Glutamatergic neuron (in vitro differentiated cells): ENCODE data around the gene YTHDF2. TPM values are rescaled to one million over a fixed set of nuclear protein-coding genes. Genes with fewer than 3 reads are reported as not detected.

Source experiments
- DNase-seq: peaks from one replicate; pipeline ENCODE4 v3.0.0; 2022
- H3K27ac Mint-ChIP-seq: one replicate; pipeline ENCODE4 v1.8.0; 2020; ENCODE audit warnings: mild to moderate bottlenecking, mixed read lengths, inconsistent platforms; ENCODE audit not compliant: unreplicated experiment
- H3K27me3 Mint-ChIP-seq: one replicate; pipeline ENCODE4 v1.8.0; 2020; ENCODE audit warnings: mild to moderate bottlenecking, moderate library complexity, mixed read lengths, inconsistent platforms; ENCODE audit not compliant: unreplicated experiment
- H3K36me3 Mint-ChIP-seq: one replicate; pipeline ENCODE4 v1.8.0; 2020; ENCODE audit warnings: mild to moderate bottlenecking, mixed read lengths, inconsistent platforms; ENCODE audit not compliant: unreplicated experiment
- H3K4me1 Mint-ChIP-seq: one replicate; pipeline ENCODE4 v1.8.0; 2020; ENCODE audit warnings: mild to moderate bottlenecking, low read depth, mixed read lengths, inconsistent platforms; ENCODE audit not compliant: unreplicated experiment
- H3K4me3 Mint-ChIP-seq: one replicate; pipeline ENCODE4 v1.8.0; 2020; ENCODE audit warnings: mild to moderate bottlenecking, mixed read lengths, inconsistent platforms; ENCODE audit not compliant: unreplicated experiment
- H3K9me3 Mint-ChIP-seq: one replicate; pipeline ENCODE4 v1.8.0; 2020; ENCODE audit warnings: mild to moderate bottlenecking, moderate library complexity, mixed read lengths, inconsistent platforms; ENCODE audit not compliant: unreplicated experiment
- total RNA-seq: library from RNA; stranded (reverse); fragmentation: NEBNext Ultra II Directional; extraction: Animal tissue kit (Norgen Biotek cat#: 25700); gene quantifications from one replicate; pipeline ENCODE4 v1.2.1, GENCODE V29; 2021; ENCODE audit not compliant: unreplicated experiment
- TF ChIP-seq, protein P1 (sequence below): fragments of 200-600 bp; sonication (generic); IDR thresholded peaks from one replicate; pipeline ENCODE4 v1.5.0; 2021; ENCODE audit not compliant: partially characterized antibody, unreplicated experiment

Gene YTHDF2
- total RNA-seq, 1 donor from 2014 or later = 130 TPM

DNA sequence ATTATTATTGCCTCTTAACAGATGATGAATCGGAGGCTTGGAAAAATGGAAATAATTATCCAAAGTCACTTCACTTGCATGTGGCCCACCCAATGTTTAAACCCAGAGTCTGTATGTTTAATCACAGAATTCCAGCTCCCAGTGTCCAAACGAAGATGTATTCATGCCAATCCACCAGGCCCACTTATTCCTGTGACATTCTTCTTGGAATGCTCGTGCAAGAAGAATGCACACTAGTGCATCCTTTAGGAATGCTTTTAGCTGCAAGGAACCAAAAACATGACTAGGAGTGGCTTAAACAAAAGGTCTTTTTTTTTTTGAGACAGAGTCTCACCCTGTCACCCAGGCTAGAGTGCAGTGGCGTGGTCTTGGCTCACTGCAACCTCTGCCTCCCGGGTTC, 66.3 kb downstream of the YTHDF2 start:
- H3K27ac Mint-ChIP-seq = no peak overlapping the region
- no peaks in the 10 kb centered on the region for H3K36me3 Mint-ChIP-seq
- TF ChIP-seq, protein P1, sequence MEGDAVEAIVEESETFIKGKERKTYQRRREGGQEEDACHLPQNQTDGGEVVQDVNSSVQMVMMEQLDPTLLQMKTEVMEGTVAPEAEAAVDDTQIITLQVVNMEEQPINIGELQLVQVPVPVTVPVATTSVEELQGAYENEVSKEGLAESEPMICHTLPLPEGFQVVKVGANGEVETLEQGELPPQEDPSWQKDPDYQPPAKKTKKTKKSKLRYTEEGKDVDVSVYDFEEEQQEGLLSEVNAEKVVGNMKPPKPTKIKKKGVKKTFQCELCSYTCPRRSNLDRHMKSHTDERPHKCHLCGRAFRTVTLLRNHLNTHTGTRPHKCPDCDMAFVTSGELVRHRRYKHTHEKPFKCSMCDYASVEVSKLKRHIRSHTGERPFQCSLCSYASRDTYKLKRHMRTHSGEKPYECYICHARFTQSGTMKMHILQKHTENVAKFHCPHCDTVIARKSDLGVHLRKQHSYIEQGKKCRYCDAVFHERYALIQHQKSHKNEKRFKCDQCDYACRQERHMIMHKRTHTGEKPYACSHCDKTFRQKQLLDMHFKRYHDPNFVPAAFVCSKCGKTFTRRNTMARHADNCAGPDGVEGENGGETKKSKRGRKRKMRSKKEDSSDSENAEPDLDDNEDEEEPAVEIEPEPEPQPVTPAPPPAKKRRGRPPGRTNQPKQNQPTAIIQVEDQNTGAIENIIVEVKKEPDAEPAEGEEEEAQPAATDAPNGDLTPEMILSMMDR = no peak
- no peak overlapping the region for H3K4me3 Mint-ChIP-seq
- no peak for DNase-seq
- peaks cover 2% of the 10 kb centered on the region for H3K9me3 Mint-ChIP-seq
- peaks cover 7% of the 10 kb centered on the region for H3K4me1 Mint-ChIP-seq
- peaks cover 5% of the 10 kb centered on the region for H3K27me3 Mint-ChIP-seq

DNA sequence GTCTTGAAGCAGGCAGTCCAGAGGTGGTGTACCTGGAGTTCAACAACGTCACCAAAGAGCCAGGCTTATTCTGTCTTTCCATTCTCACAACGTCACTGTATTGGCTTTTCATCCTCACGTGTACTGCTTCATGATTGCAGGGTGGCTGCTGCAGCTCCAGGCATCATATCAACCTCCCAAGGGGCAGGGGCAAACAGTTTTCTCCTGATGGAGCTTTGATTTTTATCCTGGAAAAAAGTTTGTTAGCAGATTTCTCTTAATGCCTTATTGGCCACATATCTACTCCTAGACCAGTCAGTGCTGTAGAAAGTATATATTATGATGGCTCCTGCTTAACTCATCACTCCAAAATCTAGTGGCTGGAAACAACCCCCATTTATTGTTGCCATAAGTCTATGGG, 66.9 kb downstream of the YTHDF2 start:
- H3K4me3 Mint-ChIP-seq = no peak overlapping the region
- DNase-seq = no peak
- H3K4me1 Mint-ChIP-seq = peaks cover 5% of the 10 kb centered on the region
- H3K36me3 Mint-ChIP-seq = no peaks in the 10 kb centered on the region
- TF ChIP-seq, protein P1 = no peak
- H3K27ac Mint-ChIP-seq = no peak overlapping the region
- H3K27me3 Mint-ChIP-seq = peaks cover 5% of the 10 kb centered on the region
- H3K9me3 Mint-ChIP-seq = peaks cover 2% of the 10 kb centered on the region

DNA sequence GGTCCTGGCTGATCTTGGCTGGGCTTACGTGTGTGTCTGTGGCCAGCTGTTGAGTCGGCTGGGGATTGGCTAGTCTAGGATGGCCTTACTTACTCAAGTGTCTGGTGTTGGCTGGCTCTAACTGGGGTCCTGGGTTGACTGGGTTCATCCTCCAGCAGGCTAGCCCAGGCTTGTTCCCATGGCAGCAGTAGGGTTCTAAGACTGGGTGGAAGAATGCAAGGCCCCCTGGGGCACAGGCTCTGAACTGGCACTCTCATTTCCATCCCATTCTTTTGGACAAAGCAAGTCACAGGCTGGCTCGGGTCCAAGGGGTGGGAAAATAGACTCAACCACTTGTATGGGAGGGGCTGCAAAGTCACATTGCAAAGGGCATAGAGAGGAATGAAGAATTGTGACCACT, 67.3 kb downstream of the YTHDF2 start:
- DNase-seq = no peak
- peaks cover 2% of the 10 kb centered on the region for H3K9me3 Mint-ChIP-seq
- TF ChIP-seq, protein P1 = no peak
- no peak overlapping the region for H3K27ac Mint-ChIP-seq
- no peak overlapping the region for H3K4me3 Mint-ChIP-seq
- H3K4me1 Mint-ChIP-seq = peaks cover 2% of the 10 kb centered on the region
- no peaks in the 10 kb centered on the region for H3K36me3 Mint-ChIP-seq
- peaks cover 5% of the 10 kb centered on the region for H3K27me3 Mint-ChIP-seq

DNA sequence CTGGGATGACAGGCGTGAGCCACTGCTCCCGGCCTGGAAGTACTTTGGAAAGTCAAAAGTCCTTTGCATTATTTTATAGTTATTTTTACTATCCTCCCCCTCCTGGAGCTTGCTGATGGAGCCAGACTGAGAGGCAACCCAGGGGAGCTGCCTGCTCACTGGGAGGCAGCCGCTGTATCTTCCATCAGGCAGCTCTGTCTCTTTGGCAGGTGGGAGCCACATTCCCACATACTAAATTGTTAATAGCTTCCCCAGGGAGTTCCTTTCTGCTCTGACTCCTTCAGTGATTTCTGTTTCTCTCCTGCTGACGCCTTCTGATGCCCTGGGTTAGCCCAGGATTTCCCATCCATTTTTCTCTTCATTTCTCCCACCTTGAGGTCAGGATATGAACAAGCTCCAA, 70.3 kb downstream of the YTHDF2 start:
- Mint-ChIP-seq H3K36me3 (no peaks in the 10 kb centered on the region), H3K27ac (no peak overlapping the region), H3K4me3 (no peak overlapping the region)

DNA sequence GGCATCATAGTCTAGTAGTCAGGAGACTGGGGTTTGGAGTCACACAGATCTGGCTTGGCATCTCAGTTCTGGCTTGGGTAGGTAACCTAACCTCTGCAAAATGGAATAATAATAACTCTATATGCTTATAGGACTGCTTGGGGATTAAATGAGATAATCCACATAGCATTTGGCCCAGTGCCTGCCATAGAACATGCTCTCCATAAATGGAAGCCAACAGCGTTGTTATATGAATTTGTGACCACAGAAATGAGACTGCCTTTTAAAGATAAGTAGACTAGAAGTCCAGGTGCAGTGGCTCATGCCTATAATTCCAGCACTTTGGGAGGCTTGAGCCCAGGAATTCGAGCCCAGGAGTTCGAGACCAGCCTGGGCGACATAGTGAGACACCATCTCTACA, 71.2 kb downstream of the YTHDF2 start:
- no peak overlapping the region for H3K4me3 Mint-ChIP-seq
- H3K27ac Mint-ChIP-seq = no peak overlapping the region
- H3K36me3 Mint-ChIP-seq = no peaks in the 10 kb centered on the region
- peaks cover 2% of the 10 kb centered on the region for H3K4me1 Mint-ChIP-seq
- no peak for DNase-seq
- H3K9me3 Mint-ChIP-seq = peaks cover 2% of the 10 kb centered on the region
- TF ChIP-seq, protein P1 = no peak
- peaks cover 15% of the 10 kb centered on the region for H3K27me3 Mint-ChIP-seq

More for the DNA sequence above, 70.3 kb downstream of the YTHDF2 start:
- DNase-seq = no peak
- TF ChIP-seq, protein P1 = no peak
- peaks cover 2% of the 10 kb centered on the region for H3K4me1 Mint-ChIP-seq
- H3K9me3 Mint-ChIP-seq = peaks cover 2% of the 10 kb centered on the region
- H3K27me3 Mint-ChIP-seq = peaks cover 13% of the 10 kb centered on the region
